ENCODE data around the gene GPX3.

GRCh38 chr5:151038412-151038745 lies 18.0 kb downstream of the GPX3 start:
- TF ChIP-seq POLR2A (IDR thresholded peaks at IDR 0.05) (no peak), CTCF (IDR thresholded peaks at IDR 0.05) (no peak)

All from adrenal gland (tissue), 5 donors.